Measurements from ENCODE around the gene KHDRBS2.

GRCh38 chr6:62162858-62163257 is 123.2 kb downstream of the KHDRBS2 start:
- TF ChIP-seq, protein P1, sequence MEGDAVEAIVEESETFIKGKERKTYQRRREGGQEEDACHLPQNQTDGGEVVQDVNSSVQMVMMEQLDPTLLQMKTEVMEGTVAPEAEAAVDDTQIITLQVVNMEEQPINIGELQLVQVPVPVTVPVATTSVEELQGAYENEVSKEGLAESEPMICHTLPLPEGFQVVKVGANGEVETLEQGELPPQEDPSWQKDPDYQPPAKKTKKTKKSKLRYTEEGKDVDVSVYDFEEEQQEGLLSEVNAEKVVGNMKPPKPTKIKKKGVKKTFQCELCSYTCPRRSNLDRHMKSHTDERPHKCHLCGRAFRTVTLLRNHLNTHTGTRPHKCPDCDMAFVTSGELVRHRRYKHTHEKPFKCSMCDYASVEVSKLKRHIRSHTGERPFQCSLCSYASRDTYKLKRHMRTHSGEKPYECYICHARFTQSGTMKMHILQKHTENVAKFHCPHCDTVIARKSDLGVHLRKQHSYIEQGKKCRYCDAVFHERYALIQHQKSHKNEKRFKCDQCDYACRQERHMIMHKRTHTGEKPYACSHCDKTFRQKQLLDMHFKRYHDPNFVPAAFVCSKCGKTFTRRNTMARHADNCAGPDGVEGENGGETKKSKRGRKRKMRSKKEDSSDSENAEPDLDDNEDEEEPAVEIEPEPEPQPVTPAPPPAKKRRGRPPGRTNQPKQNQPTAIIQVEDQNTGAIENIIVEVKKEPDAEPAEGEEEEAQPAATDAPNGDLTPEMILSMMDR (IDR thresholded peaks at IDR 0.05): no peak
- no peak for TF ChIP-seq POLR2A (IDR thresholded peaks at IDR 0.05)

Measured in thyroid gland (tissue), 4 donors.